Activated naive CD4-positive, alpha-beta T cell treated with Interleukin-2 at 50 U/mL for 16 hours (primary cell): ENCODE data around the gene STMN3.

Experiments
- DNase-seq: peaks from one replicate; pipeline ENCODE4 v3.0.0-alpha.2; 2020

Gene STMN3

DNA sequence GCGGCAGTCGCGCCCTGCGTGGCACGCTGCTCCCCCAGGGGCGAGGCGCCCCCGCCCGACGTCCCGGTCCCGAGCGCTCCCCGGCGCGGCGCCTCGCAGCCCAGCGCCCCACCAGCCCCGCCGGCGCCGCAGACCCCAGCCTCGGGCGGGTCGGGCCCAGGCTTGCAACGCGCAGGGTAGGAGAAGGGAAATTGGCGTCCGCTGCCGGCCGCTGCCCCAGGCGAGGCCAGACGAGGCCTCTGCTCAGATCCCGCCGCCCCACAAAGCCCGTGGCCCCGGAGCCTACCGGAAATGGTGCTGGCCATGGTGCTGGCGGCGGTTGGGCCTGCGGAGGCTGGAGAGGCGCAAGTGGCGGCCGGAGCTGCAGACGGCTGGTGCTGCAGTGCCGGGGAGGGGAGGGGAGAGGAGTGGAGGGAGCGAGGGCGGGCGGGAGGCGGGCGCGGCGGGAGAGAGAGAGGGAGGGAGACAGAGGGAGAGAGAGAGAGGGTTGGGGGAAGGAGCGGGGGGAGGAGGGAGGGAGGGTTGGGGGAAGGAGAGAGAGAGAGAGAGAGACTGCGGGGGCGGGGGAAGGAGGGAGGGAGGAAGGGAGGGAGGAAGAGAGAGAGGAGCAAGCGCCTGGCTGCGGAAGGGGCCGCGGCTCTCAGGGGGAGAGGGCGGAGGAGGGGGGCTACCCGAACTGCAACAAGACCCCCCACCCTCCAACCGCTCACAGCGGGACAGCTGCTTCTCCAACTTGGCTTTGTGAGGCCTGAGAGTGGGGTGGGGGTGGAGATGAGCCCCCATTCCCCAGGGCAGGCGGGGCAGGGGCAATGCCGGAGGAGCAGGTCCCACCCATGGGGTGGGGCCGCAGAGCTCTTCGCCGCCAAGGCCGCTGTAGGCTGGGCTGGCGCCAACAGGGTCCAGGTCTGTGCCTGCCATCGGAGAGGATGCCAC is at the start of gene STMN3:
TSS of gene STMN3 (minus strand) at position 384 of the 933 bp plus-strand sequence. CDS start at position 305, 79 bp downstream.
- peak; percentile 71 for DNase-seq

- DNase-seq = no peak
Observed at GRCh38 chr20:63702036-63702665, 48.9 kb upstream of the STMN3 start.

GRCh38 chr20:63701329-63702035 is 48.3 kb upstream of the STMN3 start:
- DNase-seq = no peak

- no peak for DNase-seq
Observed at GRCh38 chr20:63701051-63701328, 47.8 kb upstream of the STMN3 start.

- DNase-seq = no peak
Observed at GRCh38 chr20:63700199-63701050, 47.2 kb upstream of the STMN3 start.

DNA sequence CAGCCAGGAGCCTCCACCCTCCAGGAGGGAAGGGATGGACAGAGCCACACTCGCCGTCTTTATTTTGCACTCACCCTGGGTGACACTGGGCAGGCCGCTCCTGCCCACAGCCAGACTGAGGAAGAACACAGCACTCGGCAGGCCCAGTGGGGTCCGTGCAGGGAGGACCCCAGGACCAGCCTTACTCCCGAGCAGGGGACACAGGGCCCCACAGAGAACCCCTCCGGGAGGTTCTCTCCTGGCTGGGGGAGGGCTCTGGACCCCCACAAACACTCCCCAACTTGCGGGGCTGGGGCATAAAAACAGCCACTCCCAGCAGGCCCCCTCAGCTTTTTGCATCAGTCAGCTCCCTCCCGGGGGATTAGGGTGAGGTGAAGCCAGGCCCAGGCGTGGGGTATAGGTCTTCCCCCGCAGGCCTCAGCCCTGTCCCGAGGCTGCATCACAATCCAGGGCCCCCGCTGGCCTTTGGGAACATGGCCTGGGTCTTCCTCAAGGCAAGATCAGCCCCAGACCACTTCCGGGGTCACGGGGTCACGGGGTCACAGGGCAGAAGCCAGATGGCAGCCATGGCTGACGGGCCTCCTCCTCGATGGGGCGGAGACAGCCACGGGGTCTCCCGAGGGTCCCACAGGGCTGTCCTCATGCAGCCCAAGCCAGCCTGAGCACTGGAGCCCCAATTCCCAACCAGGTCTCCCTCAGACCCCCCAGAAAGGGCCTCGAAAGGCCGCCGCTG is 46.4 kb upstream of the STMN3 start:
- no peak for DNase-seq

GRCh38 chr20:63698739-63699465 is 45.7 kb upstream of the STMN3 start:
- peak; percentile 69 for DNase-seq

DNA sequence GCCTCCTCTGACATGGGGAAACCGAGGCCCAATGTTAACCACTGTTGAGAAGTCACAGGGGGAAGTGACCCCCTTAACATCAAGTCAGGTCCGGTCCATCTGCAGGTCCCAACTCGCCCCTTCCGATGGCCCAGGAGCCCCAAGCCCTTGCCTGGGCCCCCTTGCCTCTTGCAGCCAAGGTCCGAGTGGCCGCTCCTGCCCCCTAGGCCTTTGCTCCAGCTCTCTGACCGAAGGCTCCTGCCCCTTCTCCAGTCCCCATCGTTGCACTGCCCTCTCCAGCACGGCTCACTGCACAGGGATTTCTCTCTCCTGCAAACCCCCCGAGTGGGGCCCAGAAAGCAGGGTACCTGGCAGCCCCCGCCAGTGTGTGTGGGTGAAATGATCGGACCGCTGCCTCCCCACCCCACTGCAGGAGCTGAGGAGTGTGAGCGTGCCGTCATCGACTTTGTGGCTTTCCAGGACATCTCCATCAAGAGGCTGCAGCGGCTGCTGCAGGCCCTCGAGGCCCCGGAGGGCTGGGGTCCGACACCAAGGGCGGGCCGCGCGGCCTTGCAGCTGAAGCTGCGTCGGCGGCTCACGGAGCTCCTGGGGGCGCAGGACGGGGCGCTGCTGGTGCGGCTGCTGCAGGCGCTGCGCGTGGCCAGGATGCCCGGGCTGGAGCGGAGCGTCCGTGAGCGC is 44.8 kb upstream of the STMN3 start:
- no peak for DNase-seq

- no peak for DNase-seq
Observed at GRCh38 chr20:63697357-63697867, 44.2 kb upstream of the STMN3 start.

DNA sequence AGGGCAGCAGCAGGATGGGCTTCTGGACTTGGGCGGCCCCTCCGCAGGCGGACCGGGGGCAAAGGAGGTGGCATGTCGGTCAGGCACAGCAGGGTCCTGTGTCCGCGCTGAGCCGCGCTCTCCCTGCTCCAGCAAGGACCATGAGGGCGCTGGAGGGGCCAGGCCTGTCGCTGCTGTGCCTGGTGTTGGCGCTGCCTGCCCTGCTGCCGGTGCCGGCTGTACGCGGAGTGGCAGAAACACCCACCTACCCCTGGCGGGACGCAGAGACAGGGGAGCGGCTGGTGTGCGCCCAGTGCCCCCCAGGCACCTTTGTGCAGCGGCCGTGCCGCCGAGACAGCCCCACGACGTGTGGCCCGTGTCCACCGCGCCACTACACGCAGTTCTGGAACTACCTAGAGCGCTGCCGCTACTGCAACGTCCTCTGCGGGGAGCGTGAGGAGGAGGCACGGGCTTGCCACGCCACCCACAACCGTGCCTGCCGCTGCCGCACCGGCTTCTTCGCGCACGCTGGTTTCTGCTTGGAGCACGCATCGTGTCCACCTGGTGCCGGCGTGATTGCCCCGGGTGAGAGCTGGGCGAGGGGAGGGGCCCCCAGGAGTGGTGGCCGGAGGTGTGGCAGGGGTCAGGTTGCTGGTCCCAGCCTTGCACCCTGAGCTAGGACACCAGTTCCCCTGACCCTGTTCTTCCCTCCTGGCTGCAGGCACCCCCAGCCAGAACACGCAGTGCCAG is 43.6 kb upstream of the STMN3 start, which contains the start of gene TNFRSF6B:
TSS of gene TNFRSF6B (plus strand) at position 25 of the 729 bp plus-strand sequence. CDS start at position 141, 116 bp downstream.
- DNase-seq = peak; percentile 24

DNA sequence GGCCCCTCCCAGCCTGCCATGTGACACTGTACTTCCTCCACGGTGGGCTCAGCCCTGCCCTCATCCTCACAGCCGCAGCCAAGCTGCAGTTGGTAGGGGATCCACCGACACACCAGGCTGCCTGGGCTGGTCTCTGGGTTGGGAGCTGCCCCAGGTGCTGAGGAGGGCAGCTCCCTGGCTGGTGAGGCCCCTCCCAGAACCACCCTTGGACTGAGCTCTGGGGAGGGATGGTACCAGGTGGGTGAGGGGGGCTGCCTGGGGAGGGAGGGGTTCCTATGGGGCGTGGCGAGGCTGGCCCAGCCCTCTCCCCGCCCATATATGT is 43.0 kb upstream of the STMN3 start:
- peak; percentile 17 for DNase-seq

DNA sequence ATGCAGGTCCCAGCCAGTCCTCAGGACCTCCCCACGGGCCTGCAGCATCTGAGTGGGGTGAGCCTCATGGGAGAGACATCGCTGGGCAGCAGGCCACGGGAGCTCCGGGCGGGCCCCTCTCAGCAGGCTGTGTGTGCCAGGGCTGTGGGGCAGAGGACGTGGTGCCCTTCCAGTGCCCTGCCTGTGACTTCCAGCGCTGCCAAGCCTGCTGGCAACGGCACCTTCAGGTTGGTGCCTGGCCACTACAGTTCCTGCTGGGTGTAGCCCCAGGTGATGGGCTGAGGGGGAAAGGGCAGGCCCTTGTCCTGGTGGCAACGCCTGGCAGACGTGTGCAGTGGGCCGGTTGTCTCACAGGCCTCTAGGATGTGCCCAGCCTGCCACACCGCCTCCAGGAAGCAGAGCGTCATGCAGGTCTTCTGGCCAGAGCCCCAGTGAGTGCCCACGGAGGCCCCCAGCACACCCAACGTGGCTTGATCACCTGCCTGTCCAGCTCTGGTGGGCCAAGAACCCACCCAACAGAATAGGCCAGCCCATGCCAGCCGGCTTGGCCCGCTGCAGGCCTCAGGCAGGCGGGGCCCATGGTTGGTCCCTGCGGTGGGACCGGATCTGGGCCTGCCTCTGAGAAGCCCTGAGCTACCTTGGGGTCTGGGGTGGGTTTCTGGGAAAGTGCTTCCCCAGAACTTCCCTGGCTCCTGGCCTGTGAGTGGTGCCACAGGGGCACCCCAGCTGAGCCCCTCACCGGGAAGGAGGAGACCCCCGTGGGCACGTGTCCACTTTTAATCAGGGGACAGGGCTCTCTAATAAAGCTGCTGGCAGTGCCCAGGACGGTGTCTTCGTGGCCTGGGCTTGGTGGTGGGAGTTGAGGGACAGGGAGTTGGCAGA is 42.4 kb upstream of the STMN3 start:
- no peak for DNase-seq

DNA sequence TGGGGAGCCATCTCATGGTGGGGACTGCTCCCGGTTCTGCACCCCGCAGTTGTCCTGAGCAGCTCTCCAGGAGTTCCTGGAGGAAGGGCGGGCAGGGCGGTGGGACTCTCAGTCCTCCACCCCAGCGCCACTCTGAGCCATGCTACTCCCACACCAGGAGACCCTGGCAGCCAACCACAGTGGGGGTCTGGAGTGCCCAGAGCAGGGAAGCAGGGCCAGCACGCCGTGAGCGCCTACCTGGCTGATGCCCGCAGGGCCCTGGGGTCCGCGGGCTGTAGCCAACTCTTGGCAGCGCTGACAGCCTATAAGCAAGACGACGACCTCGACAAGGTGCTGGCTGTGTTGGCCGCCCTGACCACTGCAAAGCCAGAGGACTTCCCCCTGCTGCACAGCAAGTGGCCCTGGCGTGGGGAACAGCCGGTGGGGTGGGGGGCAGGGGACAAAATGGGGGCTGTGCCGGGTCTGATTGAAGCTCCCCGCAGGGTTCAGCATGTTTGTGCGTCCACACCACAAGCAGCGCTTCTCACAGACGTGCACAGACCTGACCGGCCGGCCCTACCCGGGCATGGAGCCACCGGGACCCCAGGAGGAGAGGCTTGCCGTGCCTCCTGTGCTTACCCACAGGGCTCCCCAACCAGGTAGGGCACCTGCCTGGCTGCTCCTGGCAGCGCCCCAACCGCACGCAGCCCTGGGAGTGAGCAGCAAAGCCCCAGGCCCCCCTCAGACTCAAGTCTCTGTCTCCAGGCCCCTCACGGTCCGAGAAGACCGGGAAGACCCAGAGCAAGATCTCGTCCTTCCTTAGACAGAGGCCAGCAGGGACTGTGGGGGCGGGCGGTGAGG is 41.6 kb upstream of the STMN3 start:
- DNase-seq = no peak

DNA sequence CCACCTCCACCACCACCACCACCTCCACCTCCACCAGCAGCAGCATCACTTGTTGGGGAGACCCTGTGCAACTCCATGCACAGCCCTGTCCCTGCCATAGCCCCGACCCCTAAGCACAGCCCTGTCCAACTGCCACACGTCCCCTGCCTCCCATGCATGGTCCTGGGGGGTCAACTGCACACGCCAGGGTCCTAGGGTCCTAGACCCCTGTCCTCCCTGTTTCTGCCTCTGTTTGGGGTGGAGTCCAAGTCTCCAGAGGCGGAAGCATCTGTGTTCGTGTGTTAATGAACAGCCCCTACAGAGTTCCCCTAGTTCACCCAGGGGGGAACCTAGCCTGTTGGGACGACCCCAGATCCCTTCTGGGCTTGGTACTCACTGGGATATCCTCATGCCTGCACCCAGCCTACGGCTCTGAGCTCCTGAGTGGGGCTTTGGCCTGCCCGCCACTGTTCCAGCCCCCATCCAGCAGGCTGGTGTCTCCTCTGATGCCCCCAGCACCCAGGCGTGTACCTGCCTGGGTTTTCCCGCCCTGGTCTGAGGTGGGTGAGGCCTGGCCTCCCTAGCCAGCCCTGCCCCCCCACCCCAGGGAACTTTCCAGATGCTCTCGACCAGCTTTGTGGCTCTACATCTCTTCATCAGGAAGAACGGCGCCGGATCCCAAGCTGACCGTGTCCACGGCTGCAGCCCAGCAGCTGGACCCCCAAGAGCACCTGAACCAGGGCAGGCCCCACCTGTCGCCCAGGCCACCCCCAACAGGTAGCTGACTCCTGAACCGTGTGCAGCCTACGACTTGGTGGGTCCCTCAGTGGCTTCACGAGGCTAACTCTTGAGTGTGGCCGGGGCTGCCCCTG is 40.7 kb upstream of the STMN3 start:
- no peak for DNase-seq

GRCh38 chr20:63693083-63693732 is 40.0 kb upstream of the STMN3 start:
- no peak for DNase-seq

DNA sequence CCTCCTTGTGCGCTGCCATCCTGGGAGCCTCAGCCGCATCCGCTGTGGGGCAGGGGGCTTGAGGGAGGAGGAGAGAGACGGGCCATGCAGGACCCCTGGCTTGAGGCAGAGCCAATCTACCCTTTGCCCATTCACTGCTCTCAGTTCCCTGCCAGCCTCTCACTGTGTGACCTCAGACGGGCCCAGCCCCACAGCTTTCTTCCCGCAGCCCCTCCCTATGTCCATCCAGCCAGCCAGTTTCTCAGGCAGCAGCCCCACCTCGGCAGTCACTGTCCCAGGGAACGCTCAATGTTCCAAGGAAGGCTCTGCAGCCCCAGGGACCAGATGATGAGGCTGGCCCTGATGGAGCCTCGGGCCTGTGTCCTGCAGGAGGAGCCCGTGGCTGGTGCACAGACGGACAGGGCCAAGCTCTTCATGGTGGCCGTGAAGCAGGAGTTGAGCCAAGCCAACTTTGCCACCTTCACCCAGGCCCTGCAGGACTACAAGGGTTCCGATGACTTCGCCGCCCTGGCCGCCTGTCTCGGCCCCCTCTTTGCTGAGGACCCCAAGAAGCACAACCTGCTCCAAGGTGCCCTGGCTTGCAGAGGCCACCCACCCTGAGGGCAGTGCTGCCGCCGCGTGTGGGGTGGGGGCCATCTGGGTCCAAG is 39.3 kb upstream of the STMN3 start:
- DNase-seq = no peak
